ENCODE measurements around the gene SEC61A2.
A peak's percentile ranks its signal among the peaks of the same experiment; 100 is the strongest.
"Not testable (repeated sequence)": the region's sequence is repeated elsewhere in the genome, so short reads cannot be mapped to it uniquely, and the experiment has no call there.

The SEC61A2 gene

GRCh38 chr10:12129222-12130111, at the start of gene SEC61A2:
Gene SEC61A2 (plus strand): TSS chr10:12129677. CDS start chr10:12129788, 111 bp downstream.
- DNase-seq = peak; percentile 94 to 99

GRCh38 chr10:12081470-12081869, 48.0 kb upstream of the SEC61A2 start:
- no peak for DNase-seq

- DNase-seq = no peak
These were observed 47.5 kb upstream of the SEC61A2 start for GRCh38 chr10:12081879-12082557.

GRCh38 chr10:12088919-12089318, 40.6 kb upstream of the SEC61A2 start:
- DNase-seq = no peak

- no peak for DNase-seq
These were observed 38.1 kb upstream of the SEC61A2 start for GRCh38 chr10:12091421-12091820.

- not testable (repeated sequence) for DNase-seq
These were observed 32.1 kb upstream of the SEC61A2 start for GRCh38 chr10:12097361-12097760.

GRCh38 chr10:12097791-12098190, 31.7 kb upstream of the SEC61A2 start:
- DNase-seq = no peak

- DNase-seq = no peak
These were observed 30.5 kb upstream of the SEC61A2 start for GRCh38 chr10:12098966-12099365.

GRCh38 chr10:12103802-12104201, 25.7 kb upstream of the SEC61A2 start:
- DNase-seq = no peak

GRCh38 chr10:12107781-12108180, 21.7 kb upstream of the SEC61A2 start:
- DNase-seq = no peak

- DNase-seq = no peak
These were observed 20.2 kb upstream of the SEC61A2 start for GRCh38 chr10:12109286-12109685.

GRCh38 chr10:12111528-12111927, 17.9 kb upstream of the SEC61A2 start:
- DNase-seq = no peak

- DNase-seq = no peak
These were observed 15.8 kb upstream of the SEC61A2 start for GRCh38 chr10:12113627-12114026.

- no peak for DNase-seq
These were observed 7.8 kb upstream of the SEC61A2 start for GRCh38 chr10:12121673-12122072.

GRCh38 chr10:12130237-12130872, 878 bp downstream of the SEC61A2 start:
- peak in 1 of 2 experiments; percentile 6 for DNase-seq

GRCh38 chr10:12135631-12136030, 6.2 kb downstream of the SEC61A2 start:
- no peak for DNase-seq

- no peak for DNase-seq
These were observed 10.6 kb downstream of the SEC61A2 start for GRCh38 chr10:12140038-12140437.

GRCh38 chr10:12144538-12144937, 15.1 kb downstream of the SEC61A2 start:
- DNase-seq = no peak

GRCh38 chr10:12150163-12150562, 20.7 kb downstream of the SEC61A2 start:
- DNase-seq = no peak

- no peak for DNase-seq
These were observed 25.0 kb downstream of the SEC61A2 start for GRCh38 chr10:12154516-12154915.

- DNase-seq = no peak
These were observed 27.1 kb downstream of the SEC61A2 start for GRCh38 chr10:12156367-12157123.

- no peak for DNase-seq
These were observed 28.6 kb downstream of the SEC61A2 start for GRCh38 chr10:12158111-12158510.

- no peak for DNase-seq
These were observed 31.2 kb downstream of the SEC61A2 start for GRCh38 chr10:12160664-12161063.

All from stimulated activated CD4-positive, alpha-beta T cell treated with anti-CD3 and anti-CD28 coated beads, Interleukin-4, amount 100 ng/mL, for 4 hours (primary cell).